ENCODE measurements around the gene CRNKL1. TPM values are rescaled to one million over a fixed set of nuclear protein-coding genes. Genes with fewer than 3 reads are reported as not detected.

The CRNKL1 gene
- polyA plus RNA-seq, 1 of the 3 experiments (the other 2 are of a cell fraction) = 7.6 TPM

DNA sequence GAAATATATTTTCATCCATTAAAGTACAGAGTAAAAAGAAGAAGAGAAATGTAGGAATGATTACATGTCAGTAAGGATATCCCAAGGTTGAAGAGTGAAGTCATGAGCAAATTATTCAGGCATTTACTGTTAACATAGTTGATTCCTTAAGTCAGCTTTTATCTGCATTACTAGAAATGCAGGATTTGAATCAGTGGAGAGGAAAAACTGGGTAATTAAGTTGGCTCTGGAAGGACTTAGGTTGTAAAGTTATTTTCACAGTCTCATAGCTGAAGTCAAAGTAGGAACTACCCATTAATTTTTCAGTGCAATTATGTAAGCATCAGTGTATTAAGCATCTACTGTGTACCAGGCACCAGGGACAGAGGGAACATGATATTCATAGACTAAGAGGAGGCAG, 27.3 kb downstream of the CRNKL1 start:
- TF ChIP-seq, protein P1, sequence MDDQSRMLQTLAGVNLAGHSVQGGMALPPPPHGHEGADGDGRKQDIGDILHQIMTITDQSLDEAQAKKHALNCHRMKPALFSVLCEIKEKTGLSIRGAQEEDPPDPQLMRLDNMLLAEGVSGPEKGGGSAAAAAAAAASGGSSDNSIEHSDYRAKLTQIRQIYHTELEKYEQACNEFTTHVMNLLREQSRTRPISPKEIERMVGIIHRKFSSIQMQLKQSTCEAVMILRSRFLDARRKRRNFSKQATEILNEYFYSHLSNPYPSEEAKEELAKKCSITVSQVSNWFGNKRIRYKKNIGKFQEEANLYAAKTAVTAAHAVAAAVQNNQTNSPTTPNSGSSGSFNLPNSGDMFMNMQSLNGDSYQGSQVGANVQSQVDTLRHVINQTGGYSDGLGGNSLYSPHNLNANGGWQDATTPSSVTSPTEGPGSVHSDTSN (IDR thresholded peaks at IDR 0.05) = no peak
- TF ChIP-seq NFIC (IDR thresholded peaks at IDR 0.05; ENCODE audit: borderline replicate concordance) (no peak), SMC3 (IDR thresholded peaks at IDR 0.05; ENCODE audit: low read depth, low read length) (no peak), JUND (IDR thresholded peaks at IDR 0.05) (0 out of 2 replicates have a peak, but pooled peaks have one; percentile 21)
- Histone ChIP-seq H3K4me1 (ENCODE audit: control insufficient read depth in 1 of 2, insufficient read depth in 2 of 2, low read depth in 1 of 2, low read length in 1 of 2) (peaks cover 0 to 6% of the 10 kb centered on the region in 2 experiments; a peak in 2 of 4 replicates), H3K4me2 (no peak overlapping the region), H3K9ac (no peak overlapping the region), H3K36me3 (replicated peaks in 1 of 2; ENCODE audit: control insufficient read depth in 1 of 2, insufficient read depth in 2 of 2, low read length in 1 of 2) (peaks cover 44 to 45% of the 10 kb centered on the region in 2 experiments), H3F3A (replicated peaks; ENCODE audit: insufficient read depth) (peaks cover 8% of the 10 kb centered on the region), H3K79me2 (ENCODE audit: insufficient read depth) (peaks cover 94% of the 10 kb centered on the region), H3K27ac (ENCODE audit: low read depth in 2 of 2, low read length in 1 of 2) (peak overlapping the region in 1 of 2 experiments; percentile 1; a peak in 3 of 4 replicates), H3K4me3 (ENCODE audit: low read depth in 2 of 2, low read length in 1 of 2) (no peak overlapping the region), H3K9me2 (no peaks in the 10 kb centered on the region), H3K27me3 (ENCODE audit: insufficient read depth) (no peaks in the 10 kb centered on the region), H3K9me3 (no peaks in the 10 kb centered on the region), H4K20me1 (ENCODE audit: insufficient read depth) (peaks cover 31% of the 10 kb centered on the region), H2AFZ (ENCODE audit: low read depth) (no peak overlapping the region)
- ChIA-PET CTCF (no interaction called here), POLR2A (no interaction called here)
- DNase-seq = no peak

DNA sequence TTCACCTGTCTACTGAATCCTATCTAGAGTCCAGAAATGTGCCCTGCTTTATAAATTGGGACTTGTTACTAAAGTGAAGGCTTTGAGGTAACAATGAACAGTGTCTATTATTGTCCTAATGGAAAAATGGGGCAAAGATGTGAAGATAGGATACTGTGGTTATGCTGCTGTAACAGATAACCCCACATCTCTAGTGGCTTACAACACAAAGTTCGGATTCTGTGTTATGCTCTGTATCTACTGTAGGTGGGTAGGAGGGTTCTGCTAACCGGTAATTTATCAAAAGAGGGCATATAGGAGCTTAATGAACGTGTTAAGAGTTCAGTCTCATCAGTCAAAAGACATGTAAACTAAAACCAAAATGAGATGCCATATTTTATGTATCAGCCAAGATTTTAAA, 28.9 kb downstream of the CRNKL1 start:
- H3K9me2 ChIP-seq = no peaks in the 10 kb centered on the region

More for the DNA sequence above, 28.9 kb downstream of the CRNKL1 start:
- H2AFZ ChIP-seq (ENCODE audit: low read depth) = no peak overlapping the region
- H3K79me2 ChIP-seq (ENCODE audit: insufficient read depth) = peaks cover 96% of the 10 kb centered on the region
- peaks cover 8% of the 10 kb centered on the region for H3F3A ChIP-seq (replicated peaks; ENCODE audit: insufficient read depth)
- no peaks in the 10 kb centered on the region for H3K9me3 ChIP-seq
- CTCF ChIA-PET = no interaction called here
- H3K4me2 ChIP-seq = no peak overlapping the region
- WGBS (ENCODE audit: low lambda C conversion rate) = 97% methylated on average over 3 of the region's 3 CpGs
- no peak overlapping the region for H3K9ac ChIP-seq
- POLR2A ChIA-PET = no interaction called here
- peaks cover 35 to 44% of the 10 kb centered on the region in 2 experiments for H3K36me3 ChIP-seq (replicated peaks in 1 of 2; ENCODE audit: control insufficient read depth in 1 of 2, insufficient read depth in 2 of 2, low read length in 1 of 2)
- no peaks in the 10 kb centered on the region for H3K27me3 ChIP-seq (ENCODE audit: insufficient read depth)
- peaks cover 6 to 14% of the 10 kb centered on the region in 2 experiments; a peak in 3 of 4 replicates for H3K4me1 ChIP-seq (ENCODE audit: control insufficient read depth in 1 of 2, insufficient read depth in 2 of 2, low read depth in 1 of 2, low read length in 1 of 2)
- no peak for TF ChIP-seq TAF1 (IDR thresholded peaks at IDR 0.05; ENCODE audit: borderline replicate concordance, low read depth, low read length)
- TF ChIP-seq IRF3 (IDR thresholded peaks at IDR 0.05; ENCODE audit: low read depth, low read length) = no peak
- TF ChIP-seq RXRA (IDR thresholded peaks at IDR 0.05; ENCODE audit: borderline replicate concordance, low read depth) = no peak
- TF ChIP-seq NRF1 (IDR thresholded peaks at IDR 0.05; ENCODE audit: low read depth, low read length) = no peak
- TF ChIP-seq, protein P1 (IDR thresholded peaks at IDR 0.05) = no peak
- TF ChIP-seq ELF1 (IDR thresholded peaks at IDR 0.05) = no peak
- TF ChIP-seq RCOR1 (IDR thresholded peaks at IDR 0.05; ENCODE audit: low read length) = no peak
- TF ChIP-seq EZH2phosphoT487 (IDR thresholded peaks at IDR 0.05; ENCODE audit: borderline replicate concordance, low read depth) = no peak
- TF ChIP-seq EP300 (IDR thresholded peaks at IDR 0.05; ENCODE audit: borderline replicate concordance in 1 of 2, low read depth in 1 of 2, low read length in 1 of 2) = no peak
- no peak for TF ChIP-seq GABPA (IDR thresholded peaks at IDR 0.05; ENCODE audit: low read depth)
- TF ChIP-seq SIN3A (IDR thresholded peaks at IDR 0.05; ENCODE audit: borderline replicate concordance, low read depth, low read length) = no peak
- no peak for TF ChIP-seq JUND (IDR thresholded peaks at IDR 0.05)
- no peak for TF ChIP-seq TCF12 (IDR thresholded peaks at IDR 0.05)
- no peak for TF ChIP-seq CTCF (IDR thresholded peaks at IDR 0.05)
- no peak for TF ChIP-seq FOXM1 (IDR thresholded peaks at IDR 0.05; ENCODE audit: low read depth)
- no peak for TF ChIP-seq REST (IDR thresholded peaks at IDR 0.05; ENCODE audit: low read depth, low read length)
- H3K27ac ChIP-seq (ENCODE audit: low read depth in 2 of 2, low read length in 1 of 2) = no peak overlapping the region
- H4K20me1 ChIP-seq (ENCODE audit: insufficient read depth) = peaks cover 40% of the 10 kb centered on the region
- no peak for DNase-seq
- H3K4me3 ChIP-seq (ENCODE audit: low read depth in 2 of 2, low read length in 1 of 2) = no peak overlapping the region

All from SK-N-SH (cell line).